Activated effector memory CD4-positive, alpha-beta T cell treated with anti-CD3 and anti-CD28 coated beads, Interleukin-2, amount 50 U/mL, for 16 hours (primary cell): ENCODE results near the gene DNAJC6.

ENCODE experiments used
- DNase-seq: peaks from one replicate; pipeline ENCODE4 v3.0.0-alpha.2; 2020

Gene DNAJC6

DNA sequence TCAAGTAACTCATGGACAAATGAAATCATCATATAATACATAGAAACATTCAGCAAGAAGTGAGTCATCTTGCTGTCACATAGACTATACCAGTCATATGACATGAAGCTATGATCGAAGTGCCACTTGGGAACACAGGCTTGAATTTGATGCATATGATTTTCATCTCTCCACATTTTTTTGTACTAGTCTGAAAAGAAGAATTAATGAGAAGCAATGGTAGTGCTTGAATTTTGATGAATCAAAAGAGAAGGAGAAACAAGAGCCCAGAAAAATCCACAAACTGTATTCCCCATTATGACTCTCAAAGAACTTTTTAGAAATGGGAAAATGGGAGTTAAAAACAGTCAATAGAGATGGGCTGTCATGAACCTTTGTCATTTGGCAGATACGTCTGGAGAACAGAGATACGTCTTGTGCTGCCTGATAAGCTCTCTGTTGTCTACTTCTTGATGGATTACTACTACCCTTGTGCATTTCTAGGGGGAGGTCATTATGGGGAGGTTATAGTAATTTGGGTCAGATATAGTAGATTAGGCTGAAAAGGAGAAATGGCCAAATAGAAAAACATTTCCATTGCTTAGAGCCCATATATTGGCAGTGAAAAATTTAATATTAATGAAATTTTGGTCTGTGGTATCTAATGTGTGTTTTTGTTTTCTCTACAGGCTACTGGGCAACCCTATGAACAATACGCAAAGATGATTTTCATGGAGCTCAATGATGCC, 103.1 kb downstream of the DNAJC6 start:
- no peak for DNase-seq

DNA sequence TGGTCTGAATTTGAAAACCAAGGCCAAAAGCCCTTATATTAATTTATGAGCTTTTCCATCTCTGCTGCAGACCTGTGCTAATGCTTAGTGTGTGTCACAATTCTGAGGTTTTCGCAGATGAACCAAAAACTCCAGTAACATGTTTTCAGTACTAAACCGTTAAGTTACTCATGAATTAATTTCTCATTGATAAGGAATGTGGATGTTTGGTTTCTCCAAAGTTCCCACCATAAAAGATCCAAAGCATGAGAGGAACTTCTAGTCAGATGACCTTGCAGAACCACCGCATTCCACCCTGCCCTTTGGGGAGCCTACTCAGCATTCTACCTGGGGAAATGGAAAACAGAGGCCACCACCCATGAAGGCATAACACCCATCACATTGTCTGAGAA, 103.6 kb downstream of the DNAJC6 start:
- no peak for DNase-seq

GRCh38 chr1:65414538-65414937, 105.2 kb downstream of the DNAJC6 start:
- DNase-seq, result no peak

- DNase-seq, result no peak
These were observed 107.4 kb downstream of the DNAJC6 start for GRCh38 chr1:65416767-65417166.

DNA sequence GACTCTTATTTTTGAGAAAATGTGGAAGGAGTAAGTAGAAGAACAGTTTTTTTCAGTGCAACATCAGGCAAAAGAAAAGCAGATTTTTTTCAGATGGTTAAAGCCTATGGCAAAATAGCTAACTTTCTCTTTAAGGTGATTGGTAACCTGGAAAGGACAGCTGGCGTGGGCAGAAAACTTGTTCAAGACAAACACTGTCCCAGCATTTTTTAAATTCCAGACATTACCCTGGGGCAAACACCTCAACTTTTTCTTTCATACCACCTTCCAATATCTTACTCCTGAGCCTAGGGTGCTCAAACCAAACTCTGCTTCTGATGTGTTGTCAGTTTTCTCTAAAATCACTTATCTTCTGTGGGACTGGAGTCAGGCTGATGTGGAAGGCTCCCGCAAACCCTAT, 108.4 kb downstream of the DNAJC6 start:
- DNase-seq, result no peak

DNA sequence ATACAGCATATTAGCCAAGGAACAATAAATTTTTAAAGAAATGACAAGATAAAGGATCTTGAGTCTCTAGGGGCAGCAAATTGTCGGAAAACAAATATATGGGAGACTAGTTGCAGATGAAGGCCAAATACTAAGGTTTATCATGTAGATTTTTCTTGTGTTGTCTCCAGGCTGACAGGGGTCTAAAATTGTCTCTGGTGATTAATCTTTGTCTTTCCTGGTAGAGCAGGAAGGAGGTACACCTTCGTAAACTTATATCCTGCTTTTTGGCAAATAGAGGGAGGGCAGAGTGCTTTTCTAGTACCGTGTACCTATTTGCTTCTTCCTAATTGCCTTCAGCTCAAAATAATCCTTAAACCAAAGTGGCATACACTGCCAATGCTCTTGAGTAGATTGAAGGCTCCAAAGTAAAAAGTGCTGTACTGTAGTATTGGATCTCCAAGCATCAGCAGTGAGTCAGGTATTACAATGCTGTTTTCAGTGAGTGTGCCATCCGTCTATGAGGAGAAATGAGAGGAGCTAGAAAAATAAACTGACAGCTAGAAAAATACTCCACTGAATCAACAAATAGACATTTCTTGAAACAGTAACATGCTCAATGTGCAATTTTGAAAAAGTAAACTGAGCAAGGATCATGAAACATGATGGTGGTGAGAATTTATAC, 109.3 kb downstream of the DNAJC6 start:
- DNase-seq, result no peak

DNA sequence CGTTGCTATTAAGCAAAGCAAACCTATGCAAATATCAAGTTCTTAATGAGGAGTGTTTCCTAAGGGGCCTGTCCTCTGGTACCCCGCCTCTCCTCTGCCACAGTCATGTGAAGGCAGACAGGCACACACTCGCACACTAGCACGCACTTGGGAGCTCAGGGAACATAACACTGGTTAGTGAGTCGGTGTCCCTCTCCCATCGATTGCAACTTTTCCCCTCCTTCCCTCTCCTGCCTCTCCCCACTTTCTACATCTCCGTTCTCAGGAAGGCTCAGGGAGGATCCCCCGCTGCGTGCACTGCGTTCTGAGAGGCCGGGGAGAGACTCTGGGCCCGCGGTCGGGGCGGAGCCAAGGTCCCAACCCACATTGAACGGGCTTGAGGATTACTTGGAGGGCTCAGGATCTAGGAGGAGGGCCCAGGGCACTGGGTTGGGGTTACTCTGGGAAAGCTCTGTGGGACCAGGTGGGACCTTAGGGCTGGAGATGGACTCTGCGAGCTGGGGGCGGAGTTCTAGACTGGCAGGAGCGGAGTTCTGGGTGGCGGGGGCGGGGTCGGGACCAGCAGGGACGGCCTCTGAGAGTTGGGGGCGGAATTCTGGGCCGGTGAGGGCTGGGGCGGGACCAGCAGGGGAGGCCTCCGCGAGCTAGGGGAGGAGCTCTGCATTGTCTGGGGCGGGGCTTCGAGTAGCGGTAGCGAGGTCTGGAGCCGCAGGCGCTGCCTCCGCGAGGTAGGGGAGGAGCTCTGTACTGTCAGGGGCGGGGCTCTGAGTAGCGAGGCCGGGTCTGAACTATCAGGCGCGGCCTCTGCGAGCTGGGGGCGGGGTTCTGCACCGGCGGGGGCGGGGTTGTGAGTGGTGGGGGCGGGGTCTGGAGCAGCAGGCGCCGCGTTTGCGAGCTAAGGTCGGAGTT, 110.6 kb downstream of the DNAJC6 start:
- DNase-seq, result peak; percentile 99

- no peak for DNase-seq
These were observed 111.4 kb downstream of the DNAJC6 start, which contains the start of the genes LEPR and LEPROT for GRCh38 chr1:65420590-65421350. TSS of gene LEPR (plus strand) at chr1:65420668. CDS start at chr1:65565566, 144,898 bp downstream. TSS of gene LEPROT (plus strand) at chr1:65420668. CDS start at chr1:65420725, 57 bp downstream.

DNA sequence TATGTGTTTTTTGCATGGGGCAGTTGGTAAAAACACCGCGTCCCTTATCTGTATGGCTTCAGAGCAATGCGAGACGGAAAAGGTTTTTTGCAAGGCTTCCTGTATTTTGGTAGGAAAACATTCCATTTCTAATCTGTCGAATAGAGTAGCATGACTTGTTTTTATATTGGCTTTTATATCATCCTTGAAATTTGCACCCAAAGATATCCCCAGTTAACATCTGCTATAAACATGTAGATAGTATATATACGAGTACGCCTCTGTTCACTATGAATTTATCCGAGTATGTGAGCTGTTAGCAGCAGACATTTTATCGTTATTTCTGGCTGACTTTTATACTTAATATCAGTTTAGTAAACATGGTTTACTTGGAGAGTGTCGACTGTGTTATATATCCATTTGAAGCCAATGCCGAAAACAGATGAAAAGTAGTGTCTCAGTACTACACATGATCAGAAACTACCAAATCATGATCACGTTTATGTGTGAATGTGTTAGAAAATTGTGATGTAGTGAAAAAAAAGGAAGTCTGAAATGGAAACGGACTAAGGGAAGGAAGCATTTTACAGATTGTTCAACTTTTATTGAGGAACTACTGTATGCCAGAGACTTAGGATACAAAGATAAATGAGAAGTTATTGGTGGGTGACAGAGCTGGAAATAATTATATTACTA, 112.1 kb downstream of the DNAJC6 start:
- no peak for DNase-seq

DNA sequence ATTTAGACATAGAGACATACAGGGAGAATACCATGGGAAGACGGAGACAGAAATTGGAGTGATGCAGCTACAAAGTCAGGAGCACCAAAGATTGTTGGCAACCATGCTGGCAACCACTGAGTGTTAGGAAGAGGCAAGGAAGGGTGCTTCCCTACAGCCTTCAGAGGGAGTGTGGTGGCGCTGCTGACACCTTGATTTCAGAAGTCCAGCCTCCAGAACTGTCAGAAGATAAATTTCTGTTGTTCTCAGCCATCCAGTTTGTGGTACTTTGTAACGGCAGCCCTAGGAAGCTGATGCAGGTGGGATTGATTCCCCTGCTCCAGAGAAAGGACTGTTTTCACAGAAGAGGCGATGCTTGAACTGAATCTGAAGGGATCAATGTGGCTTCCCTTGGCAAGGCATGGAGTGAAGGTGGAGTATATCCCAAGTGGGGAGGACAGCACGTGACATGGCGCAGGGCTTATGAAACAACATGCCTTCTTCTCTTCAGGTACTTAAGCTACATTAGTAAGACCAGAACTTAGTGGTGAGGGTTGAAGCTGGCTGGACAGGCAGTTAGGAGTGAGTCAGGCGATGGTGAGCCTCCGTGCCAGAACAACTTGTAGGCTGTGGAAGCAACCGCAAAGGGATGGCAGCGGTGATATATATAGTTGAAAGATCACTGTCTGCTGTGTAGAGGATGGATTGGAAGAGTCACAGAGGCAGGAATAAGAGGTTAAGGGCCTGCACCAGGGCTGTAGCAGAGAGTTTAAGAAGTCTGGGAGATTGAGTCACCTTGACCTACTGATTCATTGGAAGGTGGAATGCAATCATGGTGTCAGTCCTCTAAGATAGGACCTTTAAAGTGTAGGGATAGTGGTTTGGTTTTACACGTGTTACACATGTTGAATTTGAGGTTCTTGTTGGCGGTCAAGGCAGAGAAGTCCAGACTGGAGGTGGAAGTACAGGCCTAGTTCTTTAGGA, 113.2 kb downstream of the DNAJC6 start:
- no peak for DNase-seq

- DNase-seq, result no peak
These were observed 114.7 kb downstream of the DNAJC6 start for GRCh38 chr1:65423884-65424572.

DNA sequence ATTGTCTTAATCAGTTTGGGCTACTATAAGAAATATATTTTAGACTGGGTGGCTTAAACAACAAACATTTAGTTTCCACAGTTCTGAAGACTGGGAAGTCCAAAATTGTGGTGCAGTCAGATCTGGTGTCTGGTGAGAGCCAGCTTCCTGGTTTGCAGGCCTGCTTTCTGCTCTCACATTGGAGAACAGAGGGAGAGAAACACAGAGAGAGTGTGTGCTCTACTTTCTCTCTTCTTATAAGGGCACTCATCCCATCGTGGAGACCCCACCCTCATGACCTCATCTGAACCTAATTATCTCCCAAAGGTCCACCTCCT, 115.2 kb downstream of the DNAJC6 start:
- DNase-seq, result no peak

GRCh38 chr1:65425006-65425405, 115.7 kb downstream of the DNAJC6 start:
- DNase-seq, result no peak

DNA sequence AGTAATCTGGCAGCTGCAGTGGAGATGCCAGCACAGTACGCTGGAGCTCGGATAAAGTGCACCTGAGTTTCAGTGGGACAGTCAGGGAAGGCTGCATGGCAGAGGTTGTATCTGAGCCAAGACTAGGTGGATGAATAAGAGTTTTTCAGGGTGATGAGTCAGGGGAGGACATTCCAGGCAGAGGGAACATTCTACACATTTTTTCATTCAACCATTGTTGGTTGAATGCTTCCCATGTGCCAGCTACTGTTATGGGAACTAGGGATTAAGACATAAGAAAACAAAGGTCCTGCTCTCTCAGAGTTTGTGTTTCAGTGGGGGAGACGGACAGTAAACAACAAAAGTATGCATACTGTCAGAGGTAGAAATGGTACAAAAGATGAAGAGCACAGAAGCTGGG, 116.4 kb downstream of the DNAJC6 start:
- no peak for DNase-seq

DNA sequence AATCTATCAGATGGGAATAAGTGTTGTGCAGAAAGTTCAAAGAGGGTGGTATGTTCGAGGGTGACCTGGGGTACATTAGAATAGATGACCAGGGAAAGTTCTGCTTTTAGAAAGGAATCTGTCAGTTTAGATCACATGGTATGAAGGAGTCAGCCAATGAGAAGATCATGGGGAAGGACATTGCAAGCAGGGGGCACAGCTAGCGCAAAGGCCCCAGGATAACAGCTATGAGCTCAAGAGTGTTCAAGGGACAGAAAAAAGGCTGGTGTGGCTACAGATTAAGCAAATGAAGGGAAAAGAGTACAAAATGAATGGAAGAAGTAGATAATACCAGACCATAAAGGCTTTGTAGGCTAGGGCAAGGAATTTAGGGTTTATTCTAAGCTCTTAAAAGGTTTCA, 119.7 kb downstream of the DNAJC6 start:
- DNase-seq, result no peak

DNA sequence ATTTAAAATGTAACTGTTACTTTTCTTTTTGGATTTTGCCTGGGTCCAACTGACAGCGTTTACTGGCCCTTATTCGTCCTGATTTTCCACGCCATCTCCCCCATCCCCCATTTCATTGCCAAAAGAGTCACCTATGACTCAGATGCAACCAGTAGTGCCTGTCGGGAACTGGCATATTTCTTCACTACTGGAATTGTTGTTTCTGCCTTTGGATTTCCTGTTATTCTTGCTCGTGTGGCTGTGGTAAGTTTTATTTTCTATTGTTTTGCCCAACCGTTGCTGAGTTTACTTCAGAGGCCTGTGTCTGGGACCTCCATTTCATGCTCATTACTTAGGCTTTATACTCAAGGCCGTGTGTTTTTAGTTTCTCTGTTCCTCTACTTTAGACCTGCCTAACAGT, 120.5 kb downstream of the DNAJC6 start:
- no peak for DNase-seq

DNA sequence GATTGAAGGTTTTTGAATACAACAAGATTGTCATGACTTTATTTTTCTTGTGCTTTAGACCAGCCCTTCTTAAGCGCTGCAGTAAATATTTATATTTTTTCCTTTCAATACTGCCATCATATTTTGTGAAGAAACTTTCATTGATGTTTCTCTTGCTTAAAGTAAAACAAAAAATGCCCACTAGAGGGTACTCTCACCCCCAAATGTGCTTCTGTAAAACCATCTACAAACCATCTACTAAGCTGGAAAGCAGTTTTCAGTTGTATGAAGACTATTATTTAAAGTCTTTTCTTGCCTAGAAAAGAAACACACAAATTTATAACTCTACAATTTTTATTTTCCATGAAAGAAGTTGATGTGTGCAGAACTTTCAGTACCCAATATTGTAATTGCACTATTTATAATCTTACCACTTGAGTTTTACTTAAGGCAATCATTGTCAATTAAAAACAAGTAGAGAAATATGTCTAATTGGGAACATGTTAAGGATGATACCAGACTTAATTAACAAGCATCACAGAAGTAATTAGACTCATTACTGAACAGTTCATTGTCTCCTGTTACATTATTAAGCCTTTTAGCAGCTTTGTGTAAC, 121.9 kb downstream of the DNAJC6 start:
- DNase-seq, result no peak

DNA sequence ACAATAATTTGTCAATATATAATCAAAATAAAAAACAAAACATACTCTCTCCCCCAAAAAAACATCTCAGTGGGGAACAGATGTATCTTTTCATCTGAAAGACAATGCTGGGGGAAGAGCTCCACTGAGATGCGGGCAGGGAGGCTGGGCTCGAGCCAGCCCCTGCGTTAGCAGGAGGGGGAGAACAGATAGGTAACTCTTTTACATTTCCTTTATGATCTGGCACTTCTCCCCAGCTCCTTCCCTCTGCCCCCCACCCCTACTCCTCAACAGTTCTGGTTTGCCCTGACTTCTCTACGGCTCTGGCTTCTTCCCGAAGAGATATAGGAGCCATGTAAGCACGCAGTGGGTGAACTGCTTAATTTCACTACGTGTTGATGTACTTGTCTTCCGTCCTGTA, 123.6 kb downstream of the DNAJC6 start:
- DNase-seq, result no peak

DNA sequence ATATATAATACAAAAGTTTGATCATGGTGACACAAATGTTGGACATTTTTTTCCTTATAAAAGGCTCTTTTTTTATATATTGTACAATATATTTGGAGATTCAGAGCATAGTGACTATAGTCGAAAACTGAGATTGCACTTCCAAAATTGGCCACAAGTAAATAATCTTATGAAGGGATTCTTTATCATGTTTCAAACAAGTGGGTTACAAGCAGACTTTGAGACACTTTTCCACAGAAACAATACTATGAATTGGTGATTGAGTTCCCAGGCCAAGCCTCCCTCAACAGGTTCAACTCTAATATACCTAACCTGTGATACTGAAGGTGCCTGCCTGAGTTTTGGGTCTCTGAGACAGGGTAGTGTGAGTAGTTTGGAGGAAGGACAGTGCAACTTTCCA, 124.9 kb downstream of the DNAJC6 start:
- DNase-seq, result no peak

- no peak for DNase-seq
These were observed 125.4 kb downstream of the DNAJC6 start for GRCh38 chr1:65434760-65435159.
